LHCN-M2 (cell line): ENCODE data around the gene ERF. TPM values are rescaled to one million over a fixed set of nuclear protein-coding genes. Genes with fewer than 3 reads are reported as not detected.

Experiments used
- DNase-seq: peaks from one replicate; pipeline ENCODE4 v3.0.0-alpha.2; 2012; ENCODE audit warnings: low read depth
- total RNA-seq: library from RNA; depleted of rRNA; stranded (reverse); fragments of >200 nt; gene quantifications from 2 replicates; pipeline ENCODE4 v1.2.3, GENCODE V29; 2014

The ERF gene
- total RNA-seq, 1 experiment from 2014 or later: 56.2 TPM

DNA sequence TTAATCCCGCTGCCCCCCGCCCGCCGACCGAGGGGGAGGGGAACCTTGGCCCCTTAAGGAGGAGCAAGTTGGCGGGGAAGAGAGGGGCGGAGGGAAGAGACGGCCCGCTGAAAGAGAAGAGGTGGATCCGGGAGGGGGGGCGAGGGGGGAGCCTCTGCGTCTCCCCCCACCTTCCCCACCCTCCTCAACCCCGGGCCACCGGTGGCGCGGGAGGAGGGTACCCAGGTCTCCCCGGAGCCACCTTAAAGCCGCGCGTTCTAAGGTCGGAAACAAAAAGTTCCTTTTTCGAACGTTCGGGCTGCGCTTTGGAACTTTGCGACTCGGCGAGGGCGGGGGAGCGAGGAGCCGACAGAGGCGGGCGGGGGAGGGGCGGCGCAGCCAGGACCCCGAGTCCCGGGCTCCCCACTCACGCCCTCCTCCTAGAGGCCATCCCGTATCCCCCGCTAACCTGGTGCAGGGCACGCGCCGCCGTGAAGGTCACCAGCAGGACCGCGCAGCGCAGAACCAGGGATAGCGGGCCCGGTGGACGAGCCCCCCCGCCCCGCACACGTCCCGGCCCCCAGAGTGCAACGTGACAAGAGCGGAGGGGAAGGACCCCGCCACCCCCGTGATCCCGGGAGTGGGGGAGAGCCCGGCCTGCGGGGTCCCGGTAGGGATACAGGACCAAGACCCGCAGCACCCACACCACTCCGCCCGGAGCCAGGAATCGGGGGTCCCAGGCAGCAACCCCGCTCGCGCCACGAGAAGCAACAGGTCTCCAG is 659 bp downstream of the ERF start:
- peak; percentile 55 for DNase-seq

- peak; percentile 53 for DNase-seq
Observed at GRCh38 chr19:42253245-42254088, 1.5 kb downstream of the ERF start.

- DNase-seq: peak; percentile 50
Observed at GRCh38 chr19:42252365-42253244, 2.3 kb downstream of the ERF start.

- no peak for DNase-seq
Observed at GRCh38 chr19:42251572-42252358, 3.2 kb downstream of the ERF start.

- DNase-seq: no peak
Observed at GRCh38 chr19:42250666-42251531, 4.0 kb downstream of the ERF start.

- DNase-seq: no peak
Observed at GRCh38 chr19:42250183-42250665, 4.7 kb downstream of the ERF start.

- DNase-seq: no peak
Observed at GRCh38 chr19:42249769-42250168, 5.2 kb downstream of the ERF start.

GRCh38 chr19:42249149-42249750 is 5.7 kb downstream of the ERF start:
- DNase-seq: no peak

DNA sequence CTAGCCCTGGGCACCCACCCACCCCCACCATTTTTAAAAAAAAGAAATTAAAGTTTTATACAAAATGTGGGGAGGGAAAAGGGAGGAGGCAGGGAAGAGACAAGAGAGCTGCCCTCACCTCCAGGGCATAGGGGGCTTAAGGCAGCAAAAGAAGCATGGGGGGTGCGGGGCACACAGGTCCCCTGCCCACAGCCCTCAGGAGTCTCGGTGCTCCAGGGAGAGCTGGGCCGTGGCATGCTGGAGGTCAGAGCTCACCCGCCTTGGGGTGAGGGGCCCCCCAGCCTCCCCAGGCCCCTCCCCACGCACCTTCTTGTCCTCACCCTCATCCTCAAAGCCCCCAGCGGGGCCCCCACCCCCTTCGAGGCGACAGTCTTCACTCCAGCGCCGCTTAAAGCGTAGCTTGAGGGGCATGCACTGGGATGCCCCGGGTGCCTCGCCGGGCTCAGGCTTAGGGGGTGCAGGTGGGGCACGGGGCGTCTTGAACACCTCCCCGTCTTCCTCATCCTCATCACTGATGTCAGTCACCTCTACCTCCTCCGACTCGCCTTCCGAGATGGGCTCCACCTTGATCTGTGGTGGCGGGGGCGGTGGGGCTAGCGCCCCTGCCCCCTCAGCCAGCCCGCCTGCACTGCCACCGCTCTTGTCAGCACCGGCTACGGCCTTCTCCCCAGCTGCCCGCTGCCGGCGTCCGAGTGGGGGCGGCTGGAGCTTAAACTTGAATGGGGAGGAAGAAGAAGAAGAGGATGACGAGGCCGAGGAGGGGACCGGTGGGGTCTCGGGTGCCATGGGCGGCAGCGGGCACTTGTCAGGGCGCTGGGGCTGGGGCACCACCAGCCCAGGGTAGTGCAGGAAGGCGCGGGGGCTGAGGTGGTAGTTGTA is 6.4 kb downstream of the ERF start:
- no peak for DNase-seq

DNA sequence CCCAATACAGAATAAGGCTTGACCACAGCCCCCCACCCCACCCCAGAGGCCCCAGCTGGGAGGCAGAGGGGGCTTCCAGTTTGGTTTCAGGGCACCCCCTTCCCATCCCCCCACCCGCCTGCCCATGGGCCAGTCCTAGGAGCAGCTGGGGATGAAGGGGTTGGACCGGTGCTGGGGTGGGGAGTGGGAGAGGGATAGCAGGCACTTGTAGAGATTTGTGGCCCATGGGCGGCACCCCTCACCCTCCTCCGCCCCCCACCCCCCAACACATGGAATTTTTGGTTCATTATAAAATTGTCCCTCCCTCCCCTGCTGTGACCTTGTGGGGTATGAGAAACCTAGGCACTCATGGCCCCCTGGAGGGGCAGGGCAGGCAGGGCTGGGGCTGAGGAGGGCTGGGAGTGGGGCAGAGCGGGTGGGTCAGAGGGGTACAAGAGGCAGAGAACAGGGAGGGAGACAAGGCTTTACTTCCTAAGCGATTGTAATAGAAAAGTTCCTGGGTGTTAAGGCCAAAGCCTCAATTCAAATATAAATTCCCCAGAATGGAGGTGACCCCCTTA is 7.2 kb downstream of the ERF start:
- DNase-seq: no peak

DNA sequence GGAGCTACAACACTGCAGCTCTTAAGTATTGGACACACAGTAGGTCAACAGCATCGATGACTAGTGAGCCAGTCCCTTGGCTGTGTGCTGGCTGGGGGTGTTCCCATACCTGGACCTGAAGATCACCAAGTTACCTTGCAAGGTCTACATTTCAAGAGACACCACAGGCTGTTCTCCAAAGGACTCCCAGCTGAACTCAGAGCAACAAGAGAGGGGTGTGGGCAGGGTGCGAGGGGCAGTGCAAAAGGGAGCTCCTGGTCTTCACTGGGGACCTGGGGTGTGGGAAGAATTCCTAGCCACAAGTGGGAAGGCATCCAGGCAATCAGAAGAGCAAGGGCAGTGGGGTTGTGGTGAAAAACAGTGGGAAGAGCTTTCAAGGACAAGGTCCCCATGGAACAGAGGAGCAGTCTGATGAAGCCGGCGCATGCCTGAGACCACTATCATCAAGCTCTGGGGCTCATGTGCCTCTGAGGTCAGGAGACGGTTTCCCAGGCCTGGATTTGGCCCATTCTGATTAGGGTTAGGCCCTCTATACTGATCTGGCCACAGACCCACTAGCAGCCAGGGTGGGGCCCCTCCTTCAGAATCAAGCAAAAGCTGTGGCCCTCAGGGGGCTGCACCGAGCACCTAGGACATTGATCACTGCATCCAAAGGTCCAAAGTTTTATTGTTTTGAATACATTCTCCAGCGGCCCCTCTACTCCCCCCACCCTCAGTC is 7.8 kb downstream of the ERF start:
- peak; percentile 28 for DNase-seq

GRCh38 chr19:42246143-42246921 is 8.6 kb downstream of the ERF start:
- DNase-seq: peak; percentile 74

GRCh38 chr19:42245231-42245630 is 9.7 kb downstream of the ERF start:
- no peak for DNase-seq

GRCh38 chr19:42244347-42245220 is 10.3 kb downstream of the ERF start:
- DNase-seq: peak; percentile 94
